NCI-H774 (cell line): ENCODE data around the gene ATP8B1.

Experiments used
- DNase-seq: peaks from one replicate; lab custom pipeline; 2025; lab: John Stamatoyannopoulos, UW

The ATP8B1 gene

GRCh38 chr18:57618910-57619309 lies 184.2 kb downstream of the ATP8B1 start:
- no peak for DNase-seq

- DNase-seq, result no peak
Measured at GRCh38 chr18:57603871-57604270, 199.2 kb downstream of the ATP8B1 start.
